NCI-H2196 treated with DMSO at 0.1 percent for 48 hours (cell line): ENCODE data around the gene MACIR.

Experiments used
- DNase-seq: peaks from one replicate; lab custom pipeline; 2025; ENCODE audit not compliant: unreplicated experiment; lab: John Stamatoyannopoulos, UW

Gene MACIR

DNA sequence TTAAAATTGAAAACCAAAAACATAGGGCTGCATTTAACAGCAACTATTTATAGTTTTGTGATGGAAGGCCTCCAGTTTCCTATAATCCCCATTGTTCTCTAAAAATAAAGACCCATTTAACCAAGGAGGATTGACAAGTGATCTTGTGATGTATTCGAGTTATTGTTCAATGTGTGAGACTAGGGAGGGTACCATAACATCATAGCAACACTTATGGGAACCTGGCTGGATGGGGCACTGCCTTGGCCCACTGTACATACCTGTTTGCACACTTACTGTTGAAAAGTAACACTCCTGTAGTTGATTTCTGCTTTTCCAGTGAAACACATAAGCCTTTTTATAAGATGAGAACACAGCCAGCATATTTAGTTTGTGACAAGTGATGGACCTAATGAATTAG is 32.3 kb downstream of the MACIR start:
- DNase-seq = no peak

- no peak for DNase-seq
Observed at GRCh38 chr5:103291606-103292005, 33.0 kb downstream of the MACIR start.

GRCh38 chr5:103293099-103293498 is 34.5 kb downstream of the MACIR start:
- DNase-seq = no peak

GRCh38 chr5:103293719-103294118 is 35.2 kb downstream of the MACIR start:
- DNase-seq = no peak

GRCh38 chr5:103294906-103295305 is 36.3 kb downstream of the MACIR start:
- DNase-seq = no peak

DNA sequence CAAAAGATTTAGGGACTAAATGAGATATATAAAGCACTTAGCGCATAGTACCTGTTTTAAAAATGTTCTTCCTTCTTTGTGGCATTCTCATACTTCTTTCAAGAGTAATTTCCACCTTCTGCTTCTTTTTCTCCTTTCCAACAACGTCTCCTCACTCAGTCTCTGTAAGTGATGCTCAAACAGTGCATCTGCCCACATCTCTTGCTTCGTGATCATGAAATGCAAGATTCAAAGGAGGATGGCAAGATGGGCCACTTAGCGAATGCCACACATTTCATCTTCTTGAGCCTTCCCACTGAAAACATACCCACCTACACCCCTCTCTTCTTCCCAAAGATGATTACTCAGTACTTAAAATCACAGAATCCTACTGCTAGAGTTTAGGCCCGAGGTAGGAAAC is 36.9 kb downstream of the MACIR start:
- no peak for DNase-seq

- no peak for DNase-seq
Observed at GRCh38 chr5:103295871-103296270, 37.3 kb downstream of the MACIR start.

GRCh38 chr5:103298117-103298516 is 39.6 kb downstream of the MACIR start:
- no peak for DNase-seq

GRCh38 chr5:103298607-103299188 is 40.1 kb downstream of the MACIR start:
- no peak for DNase-seq

GRCh38 chr5:103305809-103306208 is 47.2 kb downstream of the MACIR start:
- no peak for DNase-seq

GRCh38 chr5:103307470-103307869 is 48.9 kb downstream of the MACIR start:
- DNase-seq = no peak

DNA sequence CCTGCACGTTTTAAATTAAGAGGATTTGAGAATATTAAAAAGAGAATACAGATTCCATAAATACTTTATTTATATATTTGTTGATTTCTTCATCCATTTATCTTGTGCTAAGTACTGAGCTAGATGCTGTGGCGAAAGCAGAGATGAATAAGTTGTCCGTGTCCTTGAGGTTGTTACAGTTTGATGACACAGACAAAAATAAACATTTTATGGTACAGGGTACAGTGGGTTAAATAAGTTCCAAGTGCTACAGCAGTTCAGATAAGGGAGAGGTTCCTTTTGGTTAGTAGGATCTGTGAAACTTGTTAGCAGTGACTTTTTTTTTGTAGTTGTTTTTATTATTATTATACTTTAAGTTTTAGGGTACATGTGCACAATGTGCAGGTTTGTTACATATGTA is 50.2 kb downstream of the MACIR start:
- no peak for DNase-seq

GRCh38 chr5:103313056-103313455 is 54.5 kb downstream of the MACIR start:
- DNase-seq = no peak

GRCh38 chr5:103315455-103315854 is 56.9 kb downstream of the MACIR start:
- no peak for DNase-seq

GRCh38 chr5:103327451-103327850 is 68.9 kb downstream of the MACIR start:
- DNase-seq = no peak

- no peak for DNase-seq
Observed at GRCh38 chr5:103327893-103328292, 69.3 kb downstream of the MACIR start.
